HEK293 (cell line): ENCODE results near the gene GSG1L.

ENCODE experiments used
- CTCF ChIA-PET: fragments of 350-600 bp; formaldehyde crosslinking; extraction: SDS; loops from one replicate; lab custom pipeline; 2021; ENCODE audit warnings: antibody characterized with exemption; lab: Yijun Ruan, JAX
- POLR2A ChIA-PET: fragments of 300-600 bp; formaldehyde crosslinking; extraction: SDS; loops from one replicate; lab custom pipeline; 2020; ENCODE audit warnings: antibody characterized with exemption, inconsistent platforms; lab: Yijun Ruan, JAX
- H3K27ac ChIP-seq: fragments of 200-500 bp; sonication (Bioruptor generic); 2 replicates; pipeline ENCODE4 v1.5.1; 2014; ENCODE audit warnings: low read depth, low read length, control low read depth, inconsistent platforms; ENCODE audit errors: extremely low read depth
- H3K36me3 ChIP-seq, 2 experiments: fragments of 200-500 bp in 1 of 2; sonication (Bioruptor generic) in 1 of 2; 1 replicate in 1 of 2; 2 replicates in 1 of 2; pipeline ENCODE4 v1.5.1; 2014 to 2017; ENCODE audit warnings: inconsistent platforms in 2 of 2, low read length in 2 of 2; ENCODE audit not compliant: control insufficient read depth in 2 of 2, insufficient read depth in 1 of 2
- H3K4me1 ChIP-seq: fragments of 200-500 bp; sonication (Bioruptor generic); 2 replicates; pipeline ENCODE4 v1.5.1; 2014; ENCODE audit warnings: mild to moderate bottlenecking, low read length, inconsistent platforms; ENCODE audit not compliant: control insufficient read depth, insufficient read depth
- H3K4me3 ChIP-seq: 2 replicates; pipeline ENCODE4 v1.5.1; 2011; ENCODE audit warnings: low read depth, mild to moderate bottlenecking, control low read depth, low read length, moderate library complexity
- H3K9me3 ChIP-seq: fragments of 200-500 bp; sonication (Bioruptor generic); 2 replicates; pipeline ENCODE4 v1.5.1; 2014; ENCODE audit warnings: low read depth, low read length, inconsistent platforms; ENCODE audit not compliant: control insufficient read depth, insufficient read depth
- ELK4 ChIP-seq: IDR thresholded peaks from 2 replicates; pipeline ENCODE4 v1.6.1; 2011; ENCODE audit warnings: mild to moderate bottlenecking, low read depth, low read length, borderline replicate concordance
- FEZF1 ChIP-seq: fragments of 450-650 bp; formaldehyde crosslinking; IDR thresholded peaks from 2 replicates; pipeline ENCODE4 v1.5.1; 2016; ENCODE audit warnings: missing biosample characterization, missing genetic modification characterization
- KLF17 ChIP-seq: fragments of 450-650 bp; formaldehyde crosslinking; IDR thresholded peaks from 2 replicates; pipeline ENCODE4 v1.5.1; 2016; ENCODE audit warnings: missing biosample characterization, missing genetic modification characterization
- PRDM10 ChIP-seq: fragments of 450-650 bp; formaldehyde crosslinking; IDR thresholded peaks from 2 replicates; pipeline ENCODE4 v1.5.1; 2016; ENCODE audit warnings: missing biosample characterization, missing genetic modification characterization
- ZBTB6 ChIP-seq: fragments of 450-650 bp; formaldehyde crosslinking; IDR thresholded peaks from 2 replicates; pipeline ENCODE4 v1.5.1; 2017; ENCODE audit warnings: missing biosample characterization, missing genetic modification characterization
- ZNF18 ChIP-seq: fragments of 450-650 bp; formaldehyde crosslinking; IDR thresholded peaks from 2 replicates; pipeline ENCODE4 v1.5.1; 2016; ENCODE audit warnings: missing biosample characterization, missing genetic modification characterization
- ZNF211 ChIP-seq: fragments of 450-650 bp; formaldehyde crosslinking; IDR thresholded peaks from 2 replicates; pipeline ENCODE4 v1.5.1; 2016; ENCODE audit warnings: low read depth, missing biosample characterization, missing genetic modification characterization
- ZNF223 ChIP-seq: fragments of 450-650 bp; formaldehyde crosslinking; IDR thresholded peaks from 2 replicates; pipeline ENCODE4 v1.5.1; 2016; ENCODE audit warnings: missing biosample characterization, missing genetic modification characterization
- ZNF518A ChIP-seq: fragments of 450-650 bp; formaldehyde crosslinking; conservative IDR thresholded peaks from 2 replicates; pipeline ENCODE4 v1.5.1; 2016; ENCODE audit warnings: low read depth, missing biosample characterization, missing genetic modification characterization
- ZNF529 ChIP-seq: fragments of 450-650 bp; formaldehyde crosslinking; IDR thresholded peaks from 2 replicates; pipeline ENCODE4 v1.5.1; 2017; ENCODE audit warnings: missing genetic modification characterization, missing biosample characterization; ENCODE audit not compliant: insufficient replicate concordance
- ZNF707 ChIP-seq: fragments of 450-650 bp; formaldehyde crosslinking; IDR thresholded peaks from 2 replicates; pipeline ENCODE4 v1.5.1; 2016; ENCODE audit warnings: missing biosample characterization, missing genetic modification characterization

The GSG1L gene

GRCh38 chr16:27767971-27768591, 295.4 kb downstream of the GSG1L start (continued):
- TF ChIP-seq KLF17 (tag by site-specific recombination) (no peak), ZNF223 (no peak), ZNF211 (tag by site-specific recombination) (no peak)

GRCh38 chr16:27767081-27767480, 296.4 kb downstream of the GSG1L start:
- ChIA-PET POLR2A (no interaction called here), CTCF (no interaction called here)
- no peak overlapping the region for H3K4me3 ChIP-seq
- H3K4me1 ChIP-seq: no peaks in the 10 kb centered on the region
- peaks cover 0 to 16% of the 10 kb centered on the region in 2 experiments; a peak in 2 of 3 replicates for H3K36me3 ChIP-seq
- no peak overlapping the region for H3K27ac ChIP-seq
- TF ChIP-seq ZNF518A (tag by site-specific recombination) (no peak), ZNF18 (tag by site-specific recombination) (no peak), ZNF529 (tag by site-specific recombination) (no peak)
- no peaks in the 10 kb centered on the region for H3K9me3 ChIP-seq

- Histone ChIP-seq H3K4me1 (no peaks in the 10 kb centered on the region), H3K9me3 (no peaks in the 10 kb centered on the region), H3K4me3 (no peak overlapping the region), H3K27ac (no peak overlapping the region), H3K36me3 (peaks cover 0 to 23% of the 10 kb centered on the region in 2 experiments; a peak in 2 of 3 replicates)
- POLR2A ChIA-PET: no interaction called here
- TF ChIP-seq FEZF1 (tag by site-specific recombination): no peak
- TF ChIP-seq, all 188 proteins: peak for 0
- CTCF ChIA-PET: no interaction called here
Observed at GRCh38 chr16:27766236-27766925, 297.1 kb downstream of the GSG1L start.

- Histone ChIP-seq H3K9me3 (no peaks in the 10 kb centered on the region), H3K4me1 (no peaks in the 10 kb centered on the region), H3K36me3 (peaks cover 0 to 21% of the 10 kb centered on the region in 2 experiments; a peak in 2 of 3 replicates), H3K4me3 (no peak overlapping the region), H3K27ac (no peak overlapping the region)
- POLR2A ChIA-PET: no interaction called here
- CTCF ChIA-PET: no interaction called here
- TF ChIP-seq ZBTB6 (tag by site-specific recombination): no peak
- no peak for TF ChIP-seq ELK4
- no peak for TF ChIP-seq ZNF707 (tag by site-specific recombination)
- no peak for TF ChIP-seq PRDM10 (tag by site-specific recombination)
Observed at GRCh38 chr16:27764869-27765675, 298.4 kb downstream of the GSG1L start.
